HFF-Myc (cell line): ENCODE measurements around the gene CRACR2B.

Source experiments
- DNase-seq: peaks from one replicate; pipeline ENCODE4 v3.0.0-alpha.2; 2011; ENCODE audit warnings: low read depth; ENCODE audit errors: extremely low read depth
- H3K4me3 ChIP-seq: replicated peaks from 2 replicates; pipeline ENCODE4 v1.5.1; 2011; ENCODE audit warnings: low read depth, mild to moderate bottlenecking, control low read depth, low read length
- TF ChIP-seq, protein P1 (sequence below): IDR thresholded peaks from 2 replicates; pipeline ENCODE4 v1.5.1; 2012; ENCODE audit warnings: mild to moderate bottlenecking, low read depth, low read length, control low read depth; ENCODE audit errors: missing control alignments

The CRACR2B gene

DNA sequence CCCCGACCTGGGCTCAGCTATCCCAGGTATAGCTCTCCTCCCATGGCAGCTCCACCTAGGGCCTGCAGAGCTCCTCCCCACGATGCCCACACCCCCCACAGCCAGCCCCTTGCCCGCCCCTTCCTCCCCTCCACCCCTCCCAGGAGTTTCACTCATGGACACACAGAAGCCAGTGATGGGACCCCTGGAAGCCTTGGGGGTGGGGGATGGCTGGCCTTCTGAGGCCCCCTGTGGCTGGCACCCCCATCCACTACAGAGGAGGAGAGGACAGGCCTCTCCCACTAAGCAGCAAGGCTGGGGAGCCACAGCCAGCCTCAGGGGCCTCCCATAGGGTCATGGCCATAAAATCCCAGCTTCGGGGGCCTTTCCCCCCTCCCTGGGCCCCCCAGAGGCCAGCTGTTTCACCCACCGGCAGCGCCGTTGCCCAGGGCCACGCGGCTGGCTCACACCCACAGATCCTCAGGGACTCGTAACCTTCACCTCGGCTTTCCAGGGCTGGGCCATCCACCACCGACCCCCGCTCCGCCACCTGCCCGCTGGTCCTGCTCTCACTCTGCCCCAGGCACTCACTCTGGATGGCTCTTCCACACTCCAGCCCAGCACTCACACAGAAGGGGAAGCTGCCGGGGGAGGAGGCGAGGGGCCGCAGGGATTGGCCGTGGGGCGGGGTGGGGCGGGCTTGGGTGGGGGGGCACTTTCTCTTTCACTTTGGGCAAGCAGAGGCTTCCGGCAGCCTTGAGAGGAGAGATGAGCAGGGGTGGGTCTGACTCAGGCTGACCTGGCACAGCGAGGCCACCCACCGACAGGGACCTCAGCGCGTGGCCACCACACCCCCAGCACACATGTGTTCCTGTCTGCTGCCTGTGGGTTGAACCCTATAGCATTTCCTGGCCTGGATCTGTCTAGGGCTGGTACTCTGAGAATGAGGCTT lies 31.8 kb upstream of the CRACR2B start:
- TF ChIP-seq, protein P1, sequence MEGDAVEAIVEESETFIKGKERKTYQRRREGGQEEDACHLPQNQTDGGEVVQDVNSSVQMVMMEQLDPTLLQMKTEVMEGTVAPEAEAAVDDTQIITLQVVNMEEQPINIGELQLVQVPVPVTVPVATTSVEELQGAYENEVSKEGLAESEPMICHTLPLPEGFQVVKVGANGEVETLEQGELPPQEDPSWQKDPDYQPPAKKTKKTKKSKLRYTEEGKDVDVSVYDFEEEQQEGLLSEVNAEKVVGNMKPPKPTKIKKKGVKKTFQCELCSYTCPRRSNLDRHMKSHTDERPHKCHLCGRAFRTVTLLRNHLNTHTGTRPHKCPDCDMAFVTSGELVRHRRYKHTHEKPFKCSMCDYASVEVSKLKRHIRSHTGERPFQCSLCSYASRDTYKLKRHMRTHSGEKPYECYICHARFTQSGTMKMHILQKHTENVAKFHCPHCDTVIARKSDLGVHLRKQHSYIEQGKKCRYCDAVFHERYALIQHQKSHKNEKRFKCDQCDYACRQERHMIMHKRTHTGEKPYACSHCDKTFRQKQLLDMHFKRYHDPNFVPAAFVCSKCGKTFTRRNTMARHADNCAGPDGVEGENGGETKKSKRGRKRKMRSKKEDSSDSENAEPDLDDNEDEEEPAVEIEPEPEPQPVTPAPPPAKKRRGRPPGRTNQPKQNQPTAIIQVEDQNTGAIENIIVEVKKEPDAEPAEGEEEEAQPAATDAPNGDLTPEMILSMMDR, result no peak
- DNase-seq, result no peak
- H3K4me3 ChIP-seq, result peak overlapping the region; percentile 79

DNA sequence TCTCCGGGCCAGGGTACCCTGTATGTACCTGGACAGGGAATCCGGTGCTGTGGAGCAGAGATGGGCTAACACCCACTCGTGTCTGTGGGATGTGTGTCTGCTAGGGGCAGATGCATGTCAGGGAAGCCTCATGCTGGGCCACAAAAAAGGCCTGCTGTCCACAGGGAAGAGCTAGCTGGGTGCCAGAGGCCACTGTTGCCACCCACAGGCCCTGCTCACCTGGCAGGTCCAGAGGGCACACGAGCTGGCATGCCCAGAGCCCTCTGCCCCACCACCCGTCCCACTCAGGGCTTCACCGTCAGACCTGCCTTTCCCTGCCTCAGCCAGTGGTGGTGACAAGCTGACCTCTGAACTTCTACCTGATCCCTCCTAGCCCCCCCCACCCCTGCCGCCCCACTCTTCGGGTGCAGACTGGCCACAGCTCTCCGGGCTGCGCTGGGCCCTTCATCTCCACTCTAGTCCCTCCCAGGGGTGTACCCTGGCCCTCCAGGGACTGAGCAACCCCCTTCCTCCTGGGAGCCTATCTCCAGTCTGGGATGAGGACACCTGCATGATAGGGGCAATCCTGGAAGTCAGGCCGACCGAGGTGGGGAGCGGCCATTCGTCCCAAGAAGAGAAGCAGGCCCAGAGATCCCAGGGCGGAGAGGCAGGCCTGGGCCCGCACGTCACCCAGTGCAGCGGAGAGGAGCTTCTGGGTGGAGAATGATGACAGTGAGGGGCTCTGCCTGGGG lies 31.0 kb upstream of the CRACR2B start:
- no peak for DNase-seq
- H3K4me3 ChIP-seq, result peak overlapping the region; percentile 79
- TF ChIP-seq, protein P1, result no peak

DNA sequence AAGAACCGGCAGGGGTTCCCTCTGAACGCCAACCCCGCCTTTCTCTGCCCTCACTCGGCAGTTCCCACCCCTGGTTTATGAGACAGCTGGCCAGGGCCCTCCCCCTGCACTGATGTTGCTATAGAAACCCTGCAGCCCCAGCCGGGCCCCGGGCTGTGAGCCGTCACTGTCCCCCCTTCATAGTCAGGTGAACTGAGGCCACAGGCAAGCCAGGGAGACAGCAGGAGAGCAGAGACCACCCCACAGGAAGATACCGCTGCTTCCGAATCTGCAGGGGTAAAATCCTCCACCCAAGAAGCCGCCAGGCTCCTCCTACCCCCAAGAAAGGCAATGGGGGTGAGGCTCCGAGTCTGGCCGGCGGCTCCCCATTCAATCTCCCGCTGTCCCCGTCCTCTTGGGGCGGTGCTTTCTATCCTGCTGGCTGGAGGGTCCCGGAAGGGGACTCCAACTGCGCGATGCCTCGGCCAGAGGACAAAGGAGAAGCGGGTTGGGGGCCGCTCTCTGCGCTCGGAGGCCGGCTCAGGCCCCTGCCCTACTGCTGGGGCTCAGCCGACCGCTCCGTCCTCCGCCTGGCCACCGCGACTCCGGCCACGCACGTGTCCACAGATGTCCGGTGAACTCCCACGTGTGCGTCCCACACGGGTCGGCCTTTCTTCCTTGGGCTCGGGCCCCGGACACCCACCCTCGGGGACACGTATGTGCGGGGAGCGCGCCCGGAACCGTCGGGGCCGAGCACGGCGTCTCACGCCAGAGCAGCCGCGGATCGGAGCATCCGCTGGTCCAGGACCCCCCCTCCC lies 30.2 kb upstream of the CRACR2B start:
- peak overlapping the region; percentile 79 for H3K4me3 ChIP-seq
- TF ChIP-seq, protein P1, result no peak
- no peak for DNase-seq

DNA sequence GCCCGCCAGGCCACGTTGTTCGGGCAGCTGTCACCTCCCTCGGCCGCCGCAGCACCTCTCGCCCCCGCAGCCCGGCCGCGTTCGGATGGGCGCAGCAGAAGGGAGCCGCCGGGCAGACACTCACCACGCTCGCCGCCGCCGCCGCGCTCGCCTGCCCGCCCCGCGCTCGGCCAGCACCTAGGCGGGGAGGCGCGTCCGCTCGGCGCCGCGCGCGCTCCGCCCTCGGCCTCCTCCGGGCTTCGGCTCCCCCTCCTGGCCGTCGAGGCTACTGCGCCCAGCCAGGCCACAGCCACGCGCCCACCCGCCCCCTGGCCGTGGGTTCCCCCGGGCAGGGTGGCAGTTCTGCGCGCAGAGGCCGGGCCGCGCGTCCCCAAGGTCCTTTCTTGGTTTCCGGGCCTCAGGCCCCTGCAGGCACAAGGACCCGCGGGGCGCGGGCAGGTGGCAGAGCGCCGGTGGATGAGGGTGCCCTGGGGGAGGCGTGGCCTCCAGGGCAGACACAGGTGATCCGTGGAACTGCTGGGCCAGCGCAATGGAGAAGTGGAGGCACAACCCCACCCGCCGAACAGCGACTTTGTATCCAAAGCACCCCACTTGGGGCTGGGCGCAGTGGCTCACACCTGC lies 29.5 kb upstream of the CRACR2B start, which contains the start of gene SLC25A22:
TSS of gene SLC25A22 (minus strand) at position 189 of the 621 bp plus-strand sequence. CDS start 3,275 bp downstream, outside the sequence.
- no peak for DNase-seq
- TF ChIP-seq, protein P1, result peak; percentile 51
- peak within 1 kb of the TSS; percentile 79 for H3K4me3 ChIP-seq

DNA sequence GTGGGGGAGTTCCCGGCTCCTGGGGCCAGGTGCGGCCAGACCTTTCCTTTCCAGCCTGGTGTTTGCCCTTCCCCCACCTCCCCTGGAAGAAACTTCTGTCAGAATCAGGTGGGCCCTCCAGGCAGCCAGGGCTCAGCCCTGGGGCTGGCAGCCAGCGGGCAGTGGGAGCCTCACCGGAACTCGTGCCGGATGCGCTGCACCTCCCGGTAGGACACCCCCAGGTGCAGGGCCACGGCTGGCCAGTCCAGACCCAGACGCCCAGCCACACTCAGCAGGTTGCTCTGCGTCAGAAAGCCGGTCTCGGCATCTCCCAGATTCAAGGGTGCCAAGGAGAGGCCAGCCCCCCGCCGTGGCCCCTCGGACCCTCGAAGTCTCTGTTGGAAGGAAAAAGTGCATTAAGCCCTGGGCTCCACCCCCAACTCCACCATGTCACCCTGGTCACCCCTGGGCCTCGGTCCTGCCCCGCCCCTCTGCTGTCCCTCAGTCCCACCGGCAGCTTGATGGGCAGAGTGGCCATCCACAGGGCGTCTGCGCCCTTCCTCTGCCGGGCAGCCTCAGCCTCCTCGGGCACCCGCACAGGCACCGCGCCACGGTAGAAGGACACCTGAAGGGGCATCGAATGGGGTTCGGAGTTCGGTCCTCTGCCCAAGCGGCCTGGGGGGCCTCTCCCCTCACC lies 27.9 kb upstream of the CRACR2B start:
- TF ChIP-seq, protein P1, result no peak
- H3K4me3 ChIP-seq, result no peak overlapping the region
- DNase-seq, result no peak

DNA sequence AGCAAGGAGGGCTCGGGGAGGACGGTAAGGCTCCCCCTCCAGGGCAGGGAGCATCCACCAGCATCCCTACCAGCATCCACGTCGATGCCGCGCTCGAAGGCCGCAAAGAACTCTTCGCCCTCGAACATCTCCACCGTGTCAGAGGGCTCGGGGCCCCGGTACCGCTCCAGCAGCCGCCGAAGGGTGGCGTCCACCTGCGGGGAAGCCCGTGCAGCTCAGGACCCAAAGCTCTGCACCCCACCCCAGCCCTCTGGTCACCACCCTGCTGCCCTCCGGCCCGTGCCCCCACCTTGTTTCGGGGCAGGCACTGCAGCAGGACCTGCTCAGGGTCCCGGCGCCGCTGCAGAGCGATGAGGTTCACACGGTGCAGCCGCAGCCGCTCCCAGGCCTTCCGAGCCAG lies 27.2 kb upstream of the CRACR2B start:
- no peak overlapping the region for H3K4me3 ChIP-seq
- DNase-seq, result no peak
- TF ChIP-seq, protein P1, result no peak
